GM23248 (cell line): ENCODE measurements around the gene GEMIN7. TPM values are rescaled to one million over a fixed set of nuclear protein-coding genes. Genes with fewer than 3 reads are reported as not detected.

ENCODE experiments used
- DNase-seq: peaks from one replicate; pipeline ENCODE4 v3.0.0-alpha.2; 2015
- H2AFZ ChIP-seq: fragments of 200-600 bp; sonication (generic); 2 replicates; pipeline ENCODE4 v1.6.1; 2016; ENCODE audit warnings: antibody characterized with exemption
- H3F3A ChIP-seq: fragments of 200-600 bp; sonication (generic); 2 replicates; pipeline ENCODE4 v1.6.1; 2016; ENCODE audit warnings: mild to moderate bottlenecking, antibody characterized with exemption, mixed run types; ENCODE audit not compliant: insufficient read depth
- H3K27ac ChIP-seq: fragments of 200-600 bp; sonication (generic); 2 replicates; pipeline ENCODE4 v1.5.1; 2016; ENCODE audit warnings: mild to moderate bottlenecking
- H3K27me3 ChIP-seq: fragments of 200-600 bp; sonication (generic); replicated peaks from 2 replicates; pipeline ENCODE4 v1.6.1; 2016; ENCODE audit warnings: mild to moderate bottlenecking; ENCODE audit not compliant: insufficient read depth
- H3K36me3 ChIP-seq: fragments of 200-600 bp; sonication (generic); 2 replicates; pipeline ENCODE4 v1.6.1; 2016; ENCODE audit warnings: low read depth, mild to moderate bottlenecking
- H3K4me1 ChIP-seq: fragments of 200-600 bp; sonication (generic); 2 replicates; pipeline ENCODE4 v1.6.1; 2016; ENCODE audit warnings: mild to moderate bottlenecking; ENCODE audit not compliant: insufficient read depth
- H3K4me2 ChIP-seq: fragments of 200-600 bp; sonication (generic); one replicate; pipeline ENCODE4 v1.6.1; 2016; ENCODE audit warnings: mild to moderate bottlenecking; ENCODE audit not compliant: unreplicated experiment
- H3K4me3 ChIP-seq: fragments of 200-600 bp; sonication (generic); 2 replicates; pipeline ENCODE4 v1.5.1; 2016; ENCODE audit warnings: mild to moderate bottlenecking
- H3K79me2 ChIP-seq: fragments of 200-600 bp; sonication (generic); 2 replicates; pipeline ENCODE4 v1.6.1; 2016; ENCODE audit warnings: mild to moderate bottlenecking; ENCODE audit not compliant: insufficient read depth
- H3K9ac ChIP-seq: fragments of 200-600 bp; sonication (generic); 2 replicates; pipeline ENCODE4 v1.6.1; 2016; ENCODE audit warnings: mild to moderate bottlenecking
- H3K9me2 ChIP-seq: fragments of 200-600 bp; sonication (generic); 2 replicates; pipeline ENCODE4 v1.6.1; 2016; ENCODE audit warnings: mixed run types, mild to moderate bottlenecking, moderate library complexity; ENCODE audit not compliant: insufficient read depth
- H3K9me3 ChIP-seq: fragments of 200-600 bp; sonication (generic); one replicate; pipeline ENCODE4 v1.6.1; 2017; ENCODE audit warnings: low read depth
- H4K20me1 ChIP-seq: fragments of 200-600 bp; sonication (generic); 2 replicates; pipeline ENCODE4 v1.6.0; 2016; ENCODE audit not compliant: insufficient read depth
- EZH2 ChIP-seq: fragments of 200-600 bp; sonication (generic); IDR thresholded peaks from 2 replicates; pipeline ENCODE4 v1.6.1; 2018; ENCODE audit warnings: antibody characterized with exemption, mild to moderate bottlenecking; ENCODE audit not compliant: insufficient read depth, poor library complexity, severe bottlenecking
- EZH2phosphoT487 ChIP-seq: fragments of 200-600 bp; sonication (generic); IDR thresholded peaks from 2 replicates; pipeline ENCODE4 v1.6.1; 2018; ENCODE audit warnings: antibody characterized with exemption, moderate library complexity, mild to moderate bottlenecking, low read depth; ENCODE audit not compliant: insufficient read depth
- WGBS, 2 experiments: methylation state at CpG; one replicate each; pipeline ENCODE4 v1.1.6; 2015 to 2017; ENCODE audit warnings: low lambda C conversion rate in 2 of 2, low coverage in 1 of 2; ENCODE audit errors: missing lambda C conversion rate in 2 of 2; 5-methylcytosine and 5-hydroxymethylcytosine counted together
- in situ Hi-C: fragments of 300-500 bp; cut with MboI; formaldehyde crosslinking; loops from 2 replicates; pipeline ENCODE4 v1.15.0; 2020
- polyA plus RNA-seq: library from polyadenylated mRNA; unstranded; fragments of >200 nt; fragmentation: Nextera tagmentation; extraction: Ambion mirVana; gene quantifications from 2 replicates; pipeline ENCODE4 v1.2.1, GENCODE V29; 2016
- total RNA-seq: library from RNA; depleted of rRNA; stranded (reverse); fragments of >200 nt; shearing (Covaris generic); gene quantifications from 2 replicates; pipeline ENCODE4 v1.2.3, GENCODE V29; 2014

Gene GEMIN7
- total and polyA plus RNA-seq, 2 experiments from 2014 or later = 25.3 to 48.4 TPM

DNA sequence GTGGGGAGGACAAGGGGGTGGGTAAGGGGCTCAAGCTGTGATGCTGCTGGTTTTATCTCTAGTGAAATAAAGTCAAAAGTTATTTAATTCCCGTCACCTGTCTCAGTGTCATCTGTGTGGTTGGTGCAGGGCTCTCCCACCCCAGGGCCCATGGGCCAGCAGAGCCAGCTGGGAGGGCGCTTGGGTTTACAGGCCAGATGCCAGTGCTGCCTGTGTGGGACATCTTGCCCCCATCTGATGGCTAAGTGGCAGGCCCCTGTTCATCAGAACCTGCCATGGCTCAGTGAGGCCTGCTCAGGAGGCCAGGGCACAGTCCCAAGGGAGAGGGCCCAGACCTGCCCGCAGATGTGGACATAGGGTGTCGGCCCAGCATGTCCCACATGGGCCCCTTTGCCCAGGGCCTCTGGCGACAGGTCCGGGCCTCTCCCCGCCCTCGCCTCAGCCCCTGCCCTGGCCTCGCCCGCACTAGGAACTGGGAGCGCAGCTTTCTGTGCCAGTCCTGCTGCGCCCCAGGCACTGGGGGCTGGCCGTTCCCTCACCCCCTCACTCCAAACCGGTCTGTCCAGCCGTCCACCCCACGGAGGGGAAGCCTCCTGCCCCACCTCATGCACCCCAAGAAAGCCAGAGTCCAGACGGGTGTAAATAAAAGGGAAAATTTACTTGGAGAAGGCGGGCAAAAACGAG, 8.1 kb upstream of the GEMIN7 start:
- Histone ChIP-seq H4K20me1 (no peaks in the 10 kb centered on the region), H3F3A (peaks cover 15% of the 10 kb centered on the region; the same call in 1 of the 2 replicates), H3K9ac (no peak overlapping the region), H3K9me3 (no peaks in the 10 kb centered on the region), H3K79me2 (no peaks in the 10 kb centered on the region), H3K36me3 (peaks cover 8% of the 10 kb centered on the region; the same call in 1 of the 2 replicates), H3K4me1 (no peaks in the 10 kb centered on the region), H3K4me3 (no peak overlapping the region), H3K4me2 (no peak overlapping the region), H3K9me2 (no peaks in the 10 kb centered on the region), H3K27ac (no peak overlapping the region), H2AFZ (no peak overlapping the region), H3K27me3 (no peaks in the 10 kb centered on the region)
- DNase-seq = no peak
- no peak for TF ChIP-seq EZH2
- no peak for TF ChIP-seq EZH2phosphoT487
- in situ Hi-C loops = no loop called here
- WGBS, 2 experiments = 89 to 91% methylated on average over 11 to 19 of the region's 19 CpGs

GRCh38 chr19:45071545-45071938, 7.5 kb upstream of the GEMIN7 start:
- 92 to 93% methylated on average over 25 of the region's 25 CpGs for WGBS, 2 experiments
- DNase-seq = no peak

GRCh38 chr19:45071969-45072790, 6.9 kb upstream of the GEMIN7 start:
- H3K36me3 ChIP-seq = peaks cover 8% of the 10 kb centered on the region; the same call in 1 of the 2 replicates
- no peak overlapping the region for H3K4me2 ChIP-seq
- 82 to 84% methylated on average over 33 to 34 of the region's 34 CpGs for WGBS, 2 experiments
- H3F3A ChIP-seq = peaks cover 19% of the 10 kb centered on the region; the same call in 1 of the 2 replicates
- no peak overlapping the region for H3K27ac ChIP-seq
- H3K9me2 ChIP-seq = no peaks in the 10 kb centered on the region
- H3K4me3 ChIP-seq = no peak overlapping the region
- H4K20me1 ChIP-seq = no peaks in the 10 kb centered on the region
- no peaks in the 10 kb centered on the region for H3K79me2 ChIP-seq
- no peak overlapping the region for H2AFZ ChIP-seq
- H3K4me1 ChIP-seq = no peaks in the 10 kb centered on the region
- in situ Hi-C loops = no loop called here
- H3K9ac ChIP-seq = no peak overlapping the region
- DNase-seq = no peak
- no peaks in the 10 kb centered on the region for H3K27me3 ChIP-seq
- TF ChIP-seq EZH2phosphoT487 = no peak
- no peak for TF ChIP-seq EZH2
- no peaks in the 10 kb centered on the region for H3K9me3 ChIP-seq

More at GRCh38 chr19:45071545-45071938, 7.5 kb upstream of the GEMIN7 start:
- Histone ChIP-seq H3F3A (peaks cover 15% of the 10 kb centered on the region; the same call in 1 of the 2 replicates), H3K9me2 (no peaks in the 10 kb centered on the region), H3K4me1 (no peaks in the 10 kb centered on the region), H3K9ac (no peak overlapping the region), H3K36me3 (peaks cover 8% of the 10 kb centered on the region; the same call in 1 of the 2 replicates), H3K79me2 (no peaks in the 10 kb centered on the region), H3K4me3 (no peak overlapping the region), H2AFZ (no peak overlapping the region), H3K9me3 (no peaks in the 10 kb centered on the region), H3K27ac (no peak overlapping the region), H4K20me1 (no peaks in the 10 kb centered on the region), H3K27me3 (no peaks in the 10 kb centered on the region), H3K4me2 (no peak overlapping the region)
- in situ Hi-C loops = no loop called here
- TF ChIP-seq EZH2phosphoT487 (no peak), EZH2 (no peak)

DNA sequence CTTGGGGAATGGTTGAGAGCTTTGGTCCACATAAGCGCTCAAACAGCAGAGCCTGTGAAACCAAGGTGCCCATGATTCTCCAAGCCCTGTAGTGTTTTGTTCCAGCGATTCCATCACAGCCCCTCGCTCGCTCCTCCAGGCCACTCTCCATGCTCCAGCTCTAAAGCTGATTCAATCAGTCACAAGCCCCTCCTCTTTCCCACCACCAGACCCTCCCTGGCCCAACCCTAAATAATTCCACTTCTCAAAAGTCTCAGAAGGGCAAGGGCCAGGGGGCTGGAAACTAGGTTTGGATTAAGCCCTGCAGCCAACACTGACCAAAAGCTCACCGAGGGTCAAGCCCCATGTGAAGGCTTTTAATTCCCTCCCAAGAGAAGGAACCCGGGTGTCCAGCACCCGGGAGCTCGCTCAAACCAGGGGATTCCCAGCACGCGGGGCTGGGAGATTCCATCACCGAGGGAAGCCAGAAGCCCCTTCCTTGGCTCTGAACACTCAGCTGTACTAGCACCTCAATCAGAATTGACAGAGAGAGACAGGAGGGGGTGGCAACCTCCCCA, 4.2 kb upstream of the GEMIN7 start:
- H3K27ac ChIP-seq = no peak overlapping the region
- no peak overlapping the region for H3K4me2 ChIP-seq
- WGBS, 2 experiments = 63 to 66% methylated on average over 8 to 11 of the region's 11 CpGs
- in situ Hi-C loops = no loop called here
- H3K9ac ChIP-seq = no peak overlapping the region
- no peaks in the 10 kb centered on the region for H3K9me2 ChIP-seq
- no peak overlapping the region for H2AFZ ChIP-seq
- H3K4me1 ChIP-seq = no peaks in the 10 kb centered on the region
- H3K4me3 ChIP-seq = no peak overlapping the region
- no peaks in the 10 kb centered on the region for H4K20me1 ChIP-seq
- peaks cover 19% of the 10 kb centered on the region; the same call in 1 of the 2 replicates for H3F3A ChIP-seq
- no peaks in the 10 kb centered on the region for H3K27me3 ChIP-seq
- TF ChIP-seq EZH2phosphoT487 (no peak), EZH2 (no peak)
- DNase-seq = no peak
- H3K36me3 ChIP-seq = peaks cover 7% of the 10 kb centered on the region; the same call in 1 of the 2 replicates
- H3K9me3 ChIP-seq = no peaks in the 10 kb centered on the region
- H3K79me2 ChIP-seq = peaks cover 7% of the 10 kb centered on the region
